ENCODE data around the gene MMP10.
"Not testable (repeated sequence)": the region's sequence is repeated elsewhere in the genome, so short reads cannot be mapped to it uniquely, and the experiment has no call there.

The MMP10 gene

DNA sequence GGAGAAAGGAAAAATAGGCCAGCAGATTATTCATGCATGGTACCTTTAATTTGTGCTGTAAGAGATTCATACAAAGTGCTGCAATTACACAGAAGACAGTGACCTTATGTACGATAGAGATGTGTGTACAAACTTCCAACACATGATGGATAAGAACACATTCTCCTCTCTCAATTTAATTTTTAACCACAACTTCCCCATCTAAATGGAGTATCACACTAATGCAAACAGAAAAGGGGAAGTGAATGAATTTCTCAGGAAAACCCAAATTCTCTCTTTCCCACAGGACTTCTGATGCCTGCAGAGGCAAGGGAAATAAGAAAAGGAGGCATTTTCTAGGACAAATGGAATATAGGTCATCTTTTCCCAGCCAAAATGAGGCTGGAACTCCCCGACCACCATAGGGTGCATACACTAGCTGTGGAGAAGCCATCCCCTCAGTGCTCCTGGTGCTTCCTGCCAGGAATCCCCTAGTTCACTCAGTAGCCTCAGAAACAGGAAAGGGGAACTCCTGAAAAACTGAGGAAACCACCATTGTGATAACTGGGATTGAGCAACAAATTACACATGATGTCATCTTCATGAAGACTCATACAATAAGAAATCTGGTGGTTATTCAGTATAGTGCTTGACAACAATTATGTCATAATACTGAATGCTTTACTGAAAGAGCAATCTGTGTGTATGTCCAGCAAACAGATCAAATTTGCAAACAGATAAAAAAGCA, 22.4 kb downstream of the MMP10 start:
- Histone ChIP-seq H3K4me1 (ENCODE audit: low read length) (peaks cover 6% of the 10 kb centered on the region; the same call in 1 of the 2 replicates), H3K4me2 (ENCODE audit: low read length) (no peak overlapping the region), H3K9me3 (ENCODE audit: insufficient read depth, low read length) (no peaks in the 10 kb centered on the region), H3K4me3 (ENCODE audit: low read length) (no peak overlapping the region), H3K79me2 (ENCODE audit: low read length) (no peaks in the 10 kb centered on the region), H2AFZ (ENCODE audit: low read depth, low read length) (no peak overlapping the region), H4K20me1 (ENCODE audit: insufficient read depth, low read length) (no peaks in the 10 kb centered on the region), H3K9ac (ENCODE audit: low read length) (no peak overlapping the region), H3K27ac (ENCODE audit: low read length) (no peak overlapping the region), H3K36me3 (replicated peaks; ENCODE audit: low read depth, low read length) (no peaks in the 10 kb centered on the region), H3K27me3 (ENCODE audit: low read depth, low read length) (no peaks in the 10 kb centered on the region)
- TF ChIP-seq, protein P1, sequence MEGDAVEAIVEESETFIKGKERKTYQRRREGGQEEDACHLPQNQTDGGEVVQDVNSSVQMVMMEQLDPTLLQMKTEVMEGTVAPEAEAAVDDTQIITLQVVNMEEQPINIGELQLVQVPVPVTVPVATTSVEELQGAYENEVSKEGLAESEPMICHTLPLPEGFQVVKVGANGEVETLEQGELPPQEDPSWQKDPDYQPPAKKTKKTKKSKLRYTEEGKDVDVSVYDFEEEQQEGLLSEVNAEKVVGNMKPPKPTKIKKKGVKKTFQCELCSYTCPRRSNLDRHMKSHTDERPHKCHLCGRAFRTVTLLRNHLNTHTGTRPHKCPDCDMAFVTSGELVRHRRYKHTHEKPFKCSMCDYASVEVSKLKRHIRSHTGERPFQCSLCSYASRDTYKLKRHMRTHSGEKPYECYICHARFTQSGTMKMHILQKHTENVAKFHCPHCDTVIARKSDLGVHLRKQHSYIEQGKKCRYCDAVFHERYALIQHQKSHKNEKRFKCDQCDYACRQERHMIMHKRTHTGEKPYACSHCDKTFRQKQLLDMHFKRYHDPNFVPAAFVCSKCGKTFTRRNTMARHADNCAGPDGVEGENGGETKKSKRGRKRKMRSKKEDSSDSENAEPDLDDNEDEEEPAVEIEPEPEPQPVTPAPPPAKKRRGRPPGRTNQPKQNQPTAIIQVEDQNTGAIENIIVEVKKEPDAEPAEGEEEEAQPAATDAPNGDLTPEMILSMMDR (IDR thresholded peaks at IDR 0.05; ENCODE audit: low read depth, low read length) = no peak
- no peak for TF ChIP-seq EZH2phosphoT487 (IDR thresholded peaks at IDR 0.05; ENCODE audit: low read depth)

DNA sequence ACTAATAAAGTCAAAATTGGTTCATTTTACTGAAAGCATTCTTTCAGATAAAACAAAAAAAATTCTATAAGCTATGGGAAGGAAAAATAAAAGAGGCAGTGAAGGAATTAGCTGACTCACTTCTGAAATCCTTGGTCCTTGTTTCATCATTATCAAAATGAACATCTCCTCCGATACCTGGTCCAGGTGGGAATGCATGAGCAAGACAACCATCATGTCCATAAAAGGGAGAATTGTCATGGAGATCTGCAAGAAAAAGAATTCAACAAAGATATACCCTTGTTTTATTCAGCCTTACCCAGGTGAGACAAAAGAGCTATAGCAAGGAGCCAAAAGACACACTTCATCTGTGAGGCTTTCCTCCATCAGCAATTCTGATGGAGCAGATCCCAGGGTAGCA, 27.2 kb downstream of the MMP10 start:
- no peaks in the 10 kb centered on the region for H3K27me3 ChIP-seq (ENCODE audit: low read depth, low read length)
- H3K27ac ChIP-seq (ENCODE audit: low read length) = no peak overlapping the region
- H3K79me2 ChIP-seq (ENCODE audit: low read length) = no peaks in the 10 kb centered on the region
- no peak overlapping the region for H3K9ac ChIP-seq (ENCODE audit: low read length)
- H2AFZ ChIP-seq (ENCODE audit: low read depth, low read length) = no peak overlapping the region
- H3K4me3 ChIP-seq (ENCODE audit: low read length) = no peak overlapping the region
- H3K36me3 ChIP-seq (replicated peaks; ENCODE audit: low read depth, low read length) = no peaks in the 10 kb centered on the region
- H3K4me1 ChIP-seq (ENCODE audit: low read length) = peaks cover 6% of the 10 kb centered on the region; the same call in 1 of the 2 replicates
- H4K20me1 ChIP-seq (ENCODE audit: insufficient read depth, low read length) = no peaks in the 10 kb centered on the region
- H3K4me2 ChIP-seq (ENCODE audit: low read length) = no peak overlapping the region
- no peak for TF ChIP-seq EZH2phosphoT487 (IDR thresholded peaks at IDR 0.05; ENCODE audit: low read depth)
- TF ChIP-seq, protein P1 (IDR thresholded peaks at IDR 0.05; ENCODE audit: low read depth, low read length) = no peak
- H3K9me3 ChIP-seq (ENCODE audit: insufficient read depth, low read length) = no peaks in the 10 kb centered on the region

DNA sequence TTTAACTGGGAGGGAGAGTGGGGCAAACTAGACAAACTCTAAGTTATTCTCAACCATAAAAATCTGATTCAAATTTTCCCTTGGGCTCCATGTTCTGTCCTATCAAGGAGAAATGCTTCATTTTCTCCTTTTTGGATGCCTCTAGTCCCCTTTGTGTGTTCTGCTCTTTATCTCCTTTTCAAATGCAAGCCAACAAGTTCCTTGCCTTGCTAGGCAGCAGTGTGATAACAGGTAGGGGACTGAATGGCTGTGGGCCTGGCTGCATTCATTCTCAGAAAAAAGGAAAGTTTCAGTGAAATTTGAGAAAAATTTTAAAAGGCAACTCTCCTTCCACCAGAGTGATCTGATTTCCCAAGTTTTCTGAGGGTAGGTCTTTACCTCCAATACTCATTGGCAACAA, 28.8 kb downstream of the MMP10 start:
- H3K4me2 ChIP-seq (ENCODE audit: low read length) = no peak overlapping the region

GRCh38 chr11:102749101-102749722, 31.2 kb downstream of the MMP10 start:
- no peak overlapping the region for H3K4me3 ChIP-seq (ENCODE audit: low read length)
- no peak overlapping the region for H3K4me2 ChIP-seq (ENCODE audit: low read length)
- H3K36me3 ChIP-seq (replicated peaks; ENCODE audit: low read depth, low read length) = no peaks in the 10 kb centered on the region
- no peaks in the 10 kb centered on the region for H3K4me1 ChIP-seq (ENCODE audit: low read length)
- H3K79me2 ChIP-seq (ENCODE audit: low read length) = no peaks in the 10 kb centered on the region
- H3K27me3 ChIP-seq (ENCODE audit: low read depth, low read length) = no peaks in the 10 kb centered on the region
- no peak overlapping the region for H2AFZ ChIP-seq (ENCODE audit: low read depth, low read length)
- H3K27ac ChIP-seq (ENCODE audit: low read length) = no peak overlapping the region
- no peak for TF ChIP-seq EZH2phosphoT487 (IDR thresholded peaks at IDR 0.05; ENCODE audit: low read depth)
- TF ChIP-seq, protein P1 (IDR thresholded peaks at IDR 0.05; ENCODE audit: low read depth, low read length) = no peak
- no peaks in the 10 kb centered on the region for H3K9me3 ChIP-seq (ENCODE audit: insufficient read depth, low read length)
- H3K9ac ChIP-seq (ENCODE audit: low read length) = no peak overlapping the region
- no peaks in the 10 kb centered on the region for H4K20me1 ChIP-seq (ENCODE audit: insufficient read depth, low read length)

More for the DNA sequence above, 28.8 kb downstream of the MMP10 start:
- H3K36me3 ChIP-seq (replicated peaks; ENCODE audit: low read depth, low read length) = no peaks in the 10 kb centered on the region
- H2AFZ ChIP-seq (ENCODE audit: low read depth, low read length) = no peak overlapping the region
- no peaks in the 10 kb centered on the region for H3K4me1 ChIP-seq (ENCODE audit: low read length)
- H3K79me2 ChIP-seq (ENCODE audit: low read length) = no peaks in the 10 kb centered on the region
- H4K20me1 ChIP-seq (ENCODE audit: insufficient read depth, low read length) = no peaks in the 10 kb centered on the region
- no peaks in the 10 kb centered on the region for H3K9me3 ChIP-seq (ENCODE audit: insufficient read depth, low read length)
- H3K27me3 ChIP-seq (ENCODE audit: low read depth, low read length) = no peaks in the 10 kb centered on the region
- no peak overlapping the region for H3K4me3 ChIP-seq (ENCODE audit: low read length)
- TF ChIP-seq EZH2phosphoT487 (IDR thresholded peaks at IDR 0.05; ENCODE audit: low read depth) = no peak
- TF ChIP-seq, protein P1 (IDR thresholded peaks at IDR 0.05; ENCODE audit: low read depth, low read length) = no peak
- H3K9ac ChIP-seq (ENCODE audit: low read length) = no peak overlapping the region
- no peak overlapping the region for H3K27ac ChIP-seq (ENCODE audit: low read length)

- not testable (repeated sequence) for H2AFZ ChIP-seq (ENCODE audit: low read depth, low read length); H4K20me1 ChIP-seq (ENCODE audit: insufficient read depth, low read length); H3K4me1 ChIP-seq (ENCODE audit: low read length); H3K27ac ChIP-seq (ENCODE audit: low read length); H3K27me3 ChIP-seq (ENCODE audit: low read depth, low read length); H3K4me3 ChIP-seq (ENCODE audit: low read length); H3K79me2 ChIP-seq (ENCODE audit: low read length); H3K4me2 ChIP-seq (ENCODE audit: low read length); H3K9ac ChIP-seq (ENCODE audit: low read length); H3K9me3 ChIP-seq (ENCODE audit: insufficient read depth, low read length); H3K36me3 ChIP-seq (replicated peaks; ENCODE audit: low read depth, low read length)
These were observed 33.5 kb downstream of the MMP10 start for GRCh38 chr11:102746746-102747578.

Measured in OCI-LY3 (cell line).